Measurements from ENCODE around the gene CIZ1.

The CIZ1 gene

DNA sequence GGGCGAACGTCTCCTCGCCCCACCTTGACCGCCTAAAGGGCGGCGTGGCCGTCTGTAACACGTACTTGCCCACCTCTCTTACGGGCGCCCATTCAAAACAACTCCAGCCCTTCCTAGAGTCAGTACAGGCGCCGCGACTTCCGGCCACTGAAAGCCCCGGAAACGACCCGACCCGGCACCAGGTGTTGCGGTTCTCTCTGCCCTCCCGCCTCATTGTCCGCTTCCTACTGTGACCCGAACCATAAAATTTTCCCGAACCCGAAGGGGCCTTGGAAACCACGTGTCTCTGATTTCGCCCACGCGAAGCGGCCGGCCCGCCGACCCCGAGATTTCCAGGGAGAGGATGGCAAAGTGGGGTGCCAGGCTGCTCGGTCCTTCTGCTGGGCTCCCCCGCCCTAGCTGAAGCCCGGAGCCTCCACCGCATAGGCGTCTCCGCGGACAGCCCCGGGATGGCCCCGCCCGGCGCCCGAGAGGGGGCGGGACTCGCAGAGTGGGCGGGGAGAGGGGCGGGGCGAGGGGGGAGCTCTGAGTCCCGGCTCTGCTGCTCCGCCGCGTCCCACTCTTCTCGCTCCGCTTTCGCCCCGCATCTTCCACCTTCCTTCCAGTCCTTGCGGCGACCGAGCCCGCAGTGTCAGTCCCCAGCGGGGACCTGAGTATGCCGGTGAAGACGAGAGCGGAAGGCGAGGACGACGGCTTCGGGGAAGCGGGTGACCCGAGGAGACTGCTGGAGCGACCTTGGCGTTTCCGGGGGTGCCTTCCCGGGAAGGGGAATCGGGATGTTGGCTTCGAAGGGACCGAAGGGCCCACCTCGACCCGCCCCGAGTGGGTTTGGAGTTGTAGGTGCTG lies 63.2 kb downstream of the CIZ1 start:
- DNase-seq (ENCODE audit: low read depth in 4 of 4, low spot score in 1 of 4): peak; percentile 66 to 75 (median 70)

DNA sequence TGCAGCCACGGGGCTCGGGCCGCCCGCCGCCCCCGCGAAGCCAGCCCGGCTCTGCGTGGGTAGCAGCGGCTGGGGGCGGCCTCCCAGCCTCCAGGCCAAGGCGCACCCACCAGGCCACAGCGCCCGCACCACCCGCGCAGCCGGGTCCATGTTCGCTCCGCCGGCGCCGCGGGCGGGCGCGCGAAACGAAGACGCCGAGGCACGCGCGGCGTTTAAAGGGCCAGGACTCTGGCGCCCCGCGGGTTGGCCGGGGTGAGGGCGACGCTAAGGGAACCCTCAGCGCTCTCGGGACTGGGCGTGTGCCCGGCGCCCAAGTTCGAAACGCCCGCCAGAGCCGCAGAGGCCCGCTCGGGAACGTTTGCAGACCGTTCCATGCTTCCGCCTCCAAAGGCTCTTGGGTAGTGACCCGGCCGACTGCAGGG lies 63.8 kb downstream of the CIZ1 start, which contains the start of gene PTGES2:
Gene PTGES2, minus strand, starts transcription at position 162 of the 422 bp plus-strand sequence. Its CDS starts 12 bp downstream, at position 150.
- DNase-seq (ENCODE audit: low read depth in 4 of 4, low spot score in 1 of 4): peak; percentile 57 to 75 (median 59)

GRCh38 chr9:128125580-128126354 lies 65.6 kb downstream of the CIZ1 start:
- DNase-seq (ENCODE audit: low read depth in 4 of 4, low spot score in 1 of 4): no peak

DNA sequence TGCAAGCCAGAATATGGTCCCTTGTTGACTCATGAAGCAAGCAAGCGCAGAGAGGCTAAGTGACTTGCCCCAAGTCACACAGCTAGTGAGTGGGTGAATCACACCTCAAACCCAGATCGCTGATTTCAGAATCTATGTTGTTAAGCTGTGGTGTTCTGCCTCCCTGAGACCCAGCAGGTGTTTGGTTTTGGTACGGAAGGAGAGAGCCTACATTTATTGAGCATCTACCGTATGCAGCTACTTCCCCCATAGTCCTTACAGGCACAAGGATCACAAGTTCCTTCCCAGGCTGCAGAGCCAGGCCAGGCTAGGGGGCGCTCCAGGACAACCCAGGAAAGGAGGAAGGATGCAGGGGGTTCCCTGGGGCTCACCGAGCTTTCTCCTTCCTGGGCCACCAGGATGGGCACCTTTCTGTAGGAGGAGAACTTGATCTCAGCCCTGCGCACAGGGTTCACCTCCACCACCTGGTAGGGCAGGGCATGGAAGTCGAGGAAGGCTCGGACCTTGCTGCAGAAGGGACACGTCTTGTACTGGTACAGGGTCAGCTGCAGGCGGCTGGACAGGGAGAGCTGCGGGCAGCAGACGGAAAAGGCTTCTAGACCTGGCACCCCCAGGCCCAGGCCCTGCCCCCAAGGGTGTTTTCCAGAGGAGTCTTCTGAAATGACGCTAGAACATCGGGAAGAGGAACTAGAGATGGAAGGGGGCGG lies 66.3 kb downstream of the CIZ1 start:
- no peak for DNase-seq (ENCODE audit: low read depth in 4 of 4, low spot score in 1 of 4)

DNA sequence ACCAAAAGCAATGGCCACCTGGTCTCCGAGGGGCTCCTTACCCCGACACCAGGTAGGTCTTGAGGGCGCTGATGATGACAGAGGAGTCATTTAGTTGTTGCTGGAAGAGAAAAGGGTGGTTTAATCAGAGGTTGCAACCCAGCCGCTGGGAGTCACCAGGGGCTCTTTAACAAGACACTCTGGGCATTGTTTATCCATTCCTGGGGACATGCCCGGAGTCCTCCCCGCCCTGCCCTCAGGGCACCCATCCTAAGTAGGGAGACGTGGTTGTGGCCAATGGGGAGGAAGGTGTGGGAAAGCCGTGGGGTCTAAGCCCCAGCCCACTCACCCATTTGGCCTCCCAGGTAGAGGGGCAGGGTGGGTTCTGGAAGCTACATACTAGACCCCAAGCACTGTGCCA lies 66.9 kb downstream of the CIZ1 start:
- no peak for DNase-seq (ENCODE audit: low read depth in 4 of 4, low spot score in 1 of 4)

- DNase-seq (ENCODE audit: low read depth in 4 of 4, low spot score in 1 of 4): no peak
Measured at GRCh38 chr9:128123451-128124080, 67.8 kb downstream of the CIZ1 start.

DNA sequence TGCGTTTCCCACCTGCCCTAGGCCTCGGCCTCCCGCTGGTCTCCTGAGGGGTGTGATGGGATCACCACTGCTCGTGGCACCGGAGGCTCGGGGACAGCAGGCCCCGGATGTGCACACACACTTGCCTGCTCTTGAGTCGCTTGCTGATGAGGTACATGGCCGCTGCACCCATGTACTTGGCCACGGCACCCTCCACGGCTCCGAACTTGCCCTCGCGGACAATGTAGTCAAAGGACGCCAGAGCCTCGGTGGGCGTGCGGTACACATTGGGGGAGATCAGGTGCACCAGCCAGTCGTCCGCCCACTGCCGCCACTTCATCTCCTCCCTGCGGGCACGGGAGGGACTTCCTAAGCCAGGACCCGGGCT lies 68.6 kb downstream of the CIZ1 start:
- DNase-seq (ENCODE audit: low read depth in 4 of 4, low spot score in 1 of 4): no peak

- DNase-seq (ENCODE audit: low read depth in 4 of 4, low spot score in 1 of 4): no peak
Measured at GRCh38 chr9:128121924-128122808, 69.2 kb downstream of the CIZ1 start.

DNA sequence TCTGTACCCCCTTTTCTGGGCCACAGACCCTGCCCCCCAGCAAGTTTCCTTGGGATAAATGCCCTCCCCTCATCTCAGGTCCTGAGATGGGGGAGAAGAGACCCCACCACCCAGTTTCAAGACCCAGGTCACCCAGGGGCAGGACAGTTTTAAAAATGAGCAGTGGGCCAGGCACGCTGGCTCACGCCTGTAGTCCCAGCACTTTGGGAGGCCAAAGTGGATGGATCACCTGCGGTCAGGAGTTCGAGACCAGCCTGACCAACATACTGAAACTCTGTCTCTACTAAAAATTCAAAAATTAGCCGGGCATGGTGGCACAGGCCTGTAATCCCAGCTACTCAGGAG lies 69.9 kb downstream of the CIZ1 start:
- no peak for DNase-seq (ENCODE audit: low read depth in 4 of 4, low spot score in 1 of 4)

DNA sequence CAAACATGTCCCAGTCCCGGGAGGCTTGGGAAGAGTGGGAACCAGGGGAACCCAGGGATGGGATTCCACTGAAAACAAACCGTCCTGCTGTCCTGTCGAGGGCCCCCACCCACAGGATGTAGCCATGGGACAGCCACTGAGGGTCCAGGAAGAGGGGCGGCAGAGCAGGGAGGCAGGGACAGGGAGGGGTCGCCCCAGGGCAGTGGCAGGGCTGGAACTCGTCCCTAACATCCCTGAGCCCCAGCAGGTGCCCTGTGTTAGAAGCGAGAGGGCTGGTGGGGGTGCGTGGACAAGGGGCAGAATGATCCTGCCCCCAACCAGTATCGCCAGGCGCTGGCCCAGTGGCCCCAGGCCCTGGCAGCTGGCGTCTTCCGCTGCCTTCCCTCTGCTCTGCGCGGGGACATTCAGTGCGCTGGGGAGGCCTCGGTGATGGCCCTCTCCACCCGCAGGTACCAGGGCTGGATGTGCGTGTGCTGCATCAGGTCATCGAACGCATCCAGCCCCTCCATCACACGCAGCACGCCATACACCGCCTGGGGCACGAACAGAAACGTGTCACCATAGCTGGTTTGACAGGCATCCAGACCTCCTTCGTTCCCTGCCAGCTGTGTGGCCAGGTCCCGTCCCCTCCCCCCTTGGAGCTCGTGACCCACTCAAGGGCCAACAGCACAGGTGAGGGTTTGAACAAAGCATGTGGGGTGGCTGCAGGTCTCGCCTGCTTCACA lies 70.5 kb downstream of the CIZ1 start:
- DNase-seq (ENCODE audit: low read depth in 4 of 4, low spot score in 1 of 4): no peak

GRCh38 chr9:128120061-128120740 lies 71.2 kb downstream of the CIZ1 start:
- no peak for DNase-seq (ENCODE audit: low read depth in 4 of 4, low spot score in 1 of 4)

- DNase-seq (ENCODE audit: low read depth in 4 of 4, low spot score in 1 of 4): no peak
Measured at GRCh38 chr9:128118971-128119665, 72.3 kb downstream of the CIZ1 start.

- DNase-seq (ENCODE audit: low read depth in 4 of 4, low spot score in 1 of 4): no peak
Measured at GRCh38 chr9:128118472-128118857, 72.9 kb downstream of the CIZ1 start.

GRCh38 chr9:128117613-128118471 lies 73.5 kb downstream of the CIZ1 start:
- DNase-seq (ENCODE audit: low read depth in 4 of 4, low spot score in 1 of 4): peak; percentile 97 to 100 (median 98)

DNA sequence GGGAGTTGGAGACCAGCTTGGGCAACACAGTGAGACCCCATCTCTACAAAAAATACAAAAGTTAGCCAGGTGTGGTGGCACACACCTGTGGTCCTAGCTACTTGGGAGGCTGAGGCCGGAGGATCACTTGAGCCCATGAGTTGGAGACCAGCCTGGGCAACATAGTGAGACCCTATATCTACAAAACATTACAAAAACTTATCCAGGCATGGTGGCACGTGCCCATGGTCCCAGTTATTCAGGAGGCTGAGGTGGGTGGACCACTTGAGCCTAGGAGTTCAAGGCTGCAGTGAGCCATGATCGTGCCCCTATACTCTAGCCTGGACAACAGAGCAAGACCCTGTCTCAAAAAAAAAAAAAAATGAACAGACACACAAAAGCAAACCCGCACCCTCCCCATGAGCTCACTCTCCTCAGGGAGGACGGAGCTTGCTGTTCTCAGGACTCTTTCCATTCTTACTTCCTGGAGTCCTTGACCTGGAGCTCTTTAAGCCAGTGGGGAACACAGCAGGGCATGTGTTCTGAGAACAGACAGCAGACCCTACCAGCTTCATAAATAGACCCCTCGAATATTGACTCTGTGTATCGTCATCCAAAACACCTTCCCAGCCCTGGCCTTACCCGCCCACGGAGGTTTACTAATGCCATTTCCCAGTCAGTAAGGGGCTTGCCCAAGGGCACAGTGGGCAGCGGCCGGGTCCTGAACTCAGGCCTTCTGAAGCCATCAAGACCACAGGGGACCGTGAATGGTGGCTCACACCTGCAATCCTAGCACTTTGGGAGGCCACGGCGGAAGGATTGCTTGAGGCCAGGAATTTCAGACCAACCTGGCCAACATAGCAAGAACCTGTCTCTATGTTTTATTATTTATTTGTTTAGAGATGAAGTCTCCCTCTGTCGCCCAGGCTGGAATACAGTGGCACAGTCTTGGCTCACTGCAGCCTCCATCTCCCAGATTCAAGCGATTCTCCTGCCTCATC lies 75.0 kb downstream of the CIZ1 start:
- DNase-seq (ENCODE audit: low read depth in 4 of 4, low spot score in 1 of 4): no peak

Data from stimulated activated CD4-positive, alpha-beta T cell treated with anti-CD3 and anti-CD28 coated beads, Interleukin-1b, Interleukin-23, amount 100 ng/mL, for 24 hours (primary cell).